HG03103 (cell line): ENCODE data around the gene AFAP1L2.
A peak's percentile ranks its signal among the peaks of the same experiment; 100 is the strongest.

Experiments used
- ATAC-seq: cut with Tn5 transposase; IDR thresholded peaks from one replicate; pipeline ENCODE4 v1.9.1; 2021; ENCODE audit warnings: low read depth; ENCODE audit not compliant: unreplicated experiment

The AFAP1L2 gene

GRCh38 chr10:114319406-114320248 is 84.7 kb downstream of the AFAP1L2 start:
- ATAC-seq: no peak

GRCh38 chr10:114316744-114317143 is 87.6 kb downstream of the AFAP1L2 start:
- ATAC-seq: no peak

GRCh38 chr10:114315566-114316420 is 88.5 kb downstream of the AFAP1L2 start:
- ATAC-seq: no peak

- no peak for ATAC-seq
Observed at GRCh38 chr10:114313866-114314265, 90.4 kb downstream of the AFAP1L2 start.

- ATAC-seq: no peak
Observed at GRCh38 chr10:114313139-114313538, 91.2 kb downstream of the AFAP1L2 start.

GRCh38 chr10:114311496-114312209 is 92.6 kb downstream of the AFAP1L2 start:
- ATAC-seq: no peak

GRCh38 chr10:114311023-114311422 is 93.3 kb downstream of the AFAP1L2 start:
- no peak for ATAC-seq

GRCh38 chr10:114310346-114310745 is 94.0 kb downstream of the AFAP1L2 start:
- ATAC-seq: no peak

- ATAC-seq: no peak
Observed at GRCh38 chr10:114309364-114309651, 95.0 kb downstream of the AFAP1L2 start.

GRCh38 chr10:114308531-114309363 is 95.6 kb downstream of the AFAP1L2 start:
- no peak for ATAC-seq

GRCh38 chr10:114307731-114308130 is 96.6 kb downstream of the AFAP1L2 start:
- no peak for ATAC-seq

GRCh38 chr10:114306116-114306973 is 98.0 kb downstream of the AFAP1L2 start:
- no peak for ATAC-seq

- ATAC-seq: no peak
Observed at GRCh38 chr10:114305521-114305925, 98.8 kb downstream of the AFAP1L2 start.

- ATAC-seq: peak; percentile 61
Observed at GRCh38 chr10:114304571-114305421, 99.5 kb downstream of the AFAP1L2 start.

GRCh38 chr10:114304017-114304570 is 100.2 kb downstream of the AFAP1L2 start:
- peak; percentile 73 for ATAC-seq

GRCh38 chr10:114303556-114303955 is 100.7 kb downstream of the AFAP1L2 start:
- no peak for ATAC-seq

- ATAC-seq: no peak
Observed at GRCh38 chr10:114301951-114302710, 102.2 kb downstream of the AFAP1L2 start.
